Adrenal gland (tissue), 12 donors: Measurements from ENCODE around the gene TRAF4. TPM values are rescaled to one million over a fixed set of nuclear protein-coding genes. Genes with fewer than 3 reads are reported as not detected.

Source experiments
- DNase-seq, 7 donors: peaks; one replicate each; pipeline ENCODE4 v3.0.0-alpha.2; 2019 to 2020
- H3K27ac ChIP-seq, 5 donors: fragments of 200-600 bp; sonication (generic) in 4 of 5; 1 replicate in 3 of 5; 2 replicates in 2 of 5; pipeline versions ENCODE4 v1.5.1 to v1.8.0; 2016 to 2020; ENCODE audit warnings: mild to moderate bottlenecking in 1 of 5
- H3K27me3 ChIP-seq: fragments of 200-600 bp; 2 replicates; pipeline ENCODE4 v1.8.0; 2021
- H3K36me3 ChIP-seq, 2 donors: fragments of 200-600 bp; replicated peaks in 1 of 2; 1 replicate in 1 of 2; 2 replicates in 1 of 2; pipeline versions ENCODE4 v1.5.1 to v1.8.0; 2018 to 2022
- H3K4me1 ChIP-seq, 2 donors: fragments of 200-600 bp; replicated peaks in 1 of 2; 1 replicate in 1 of 2; 2 replicates in 1 of 2; pipeline versions ENCODE4 v1.5.1 to v1.8.0; 2018 to 2021
- H3K4me3 ChIP-seq, 4 donors: fragments of 200-600 bp; sonication (generic) in 3 of 4; one replicate each; pipeline ENCODE4 v1.5.1; 2016 to 2018
- H3K9me3 ChIP-seq, 3 donors: fragments of 200-600 bp; sonication (generic) in 1 of 3; replicated peaks in 1 of 3; 1 replicate in 2 of 3; 2 replicates in 1 of 3; pipeline versions ENCODE4 v1.5.1 to v1.8.0; 2016 to 2021
- POLR2A ChIP-seq, 2 donors: fragments of 450-650 bp; IDR thresholded peaks; one replicate each; pipeline ENCODE4 v1.6.1; 2017; ENCODE audit warnings: antibody characterized with exemption in 2 of 2, mild to moderate bottlenecking in 2 of 2, moderate library complexity in 1 of 2
- WGBS, 4 donors: extraction: QIAGEN DNeasy Blood & Tissue Kit in 2 of 4; methylation state at CpG; one replicate each; pipeline versions ENCODE4 v1.1.5 to v1.1.7; 2013 to 2017; 5-methylcytosine and 5-hydroxymethylcytosine counted together
- intact Hi-C, 2 donors: fragments of 100-400 bp; cut with DNase I; formaldehyde crosslinking; loops; one replicate each; pipeline versions ENCODE4 v1.14.1 to v1.15.0; 2022 to 2023
- polyA plus RNA-seq, 3 donors: library from polyadenylated mRNA; stranded (reverse); fragments of 200-250 nt in 2 of 3; fragments of 350-450 nt in 1 of 3; fragmentation: Illumina TruSeq in 1 of 3; extraction: RNeasy Lipid Tissue Mini Kit (QIAGEN cat#74804) in 1 of 3; gene quantifications; one replicate each; pipeline ENCODE4 v1.2.3, GENCODE V29; 2013 to 2014
- total RNA-seq, 9 donors: library from RNA; depleted of rRNA in 4 of 9; stranded (reverse); fragments of >200 nt in 4 of 9; fragments of 120-200 nt in 1 of 9; fragmentation: NEBNext Ultra II Directional in 1 of 9; extraction: Animal tissue kit (Norgen Biotek cat#: 25700) in 1 of 9; gene quantifications; one replicate each; pipeline versions ENCODE4 v1.1.0 to v1.2.4, GENCODE V29; 2013 to 2023
- TF ChIP-seq, protein P1 (sequence below), 6 experiments: fragments of 450-650 bp in 4 of 6; fragments of 200-600 bp in 2 of 6; sonication (generic) in 1 of 6; IDR thresholded peaks; 1 replicate in 5 of 6; 2 replicates in 1 of 6; pipeline versions ENCODE4 v1.5.1 to v1.8.0; 2016 to 2021; ENCODE audit warnings: antibody characterized with exemption in 6 of 6, mild to moderate bottlenecking in 2 of 6, moderate library complexity in 1 of 6
- donor health status: healthy with polysubstance abuse.
- donor health status: Bipolar disorder and iron deficiency.
- donor health status: DM: yes; HTN: yes; CAD: no.
- donor health status: DM: no; HTN: no; CAD: no.
- donor health status: DM: no; HTN: no; CAD: no.
- donor health status: DM: yes; HTN: yes; CAD: no.

TRAF4 gene
- total and polyA plus RNA-seq, 12 donors, result 8.2 to 50.5 (median 22.1) TPM

- peak in 6 of 7 donors; percentile 48 to 82 (median 68) for DNase-seq
These were observed 18.1 kb upstream of the TRAF4 start for GRCh38 chr17:28725660-28726225.

GRCh38 chr17:28726226-28726626, 17.6 kb upstream of the TRAF4 start, which contains the start of gene TLCD1:
Gene TLCD1 (minus strand): TSS chr17:28726233. CDS start chr17:28726097, 136 bp downstream.
- DNase-seq, result peak in 4 of 7 donors; percentile 60 to 81 (median 72)
- Histone ChIP-seq H3K27ac (peak within 1 kb of the TSS; percentile 51 to 92 (median 75)), H3K4me3 (peak within 1 kb of the TSS; percentile 27 to 71 (median 43)), H3K27me3 (no peaks in the 10 kb centered on the region), H3K9me3 (no peaks in the 10 kb centered on the region), H3K36me3 (peaks cover 0 to 35% of the 10 kb centered on the region in 2 donors), H3K4me1 (peaks cover 16 to 47% of the 10 kb centered on the region in 2 donors)
- WGBS, 4 donors, result 0% methylated on average over 1 to 49 of the region's 49 CpGs; no CpG with 5 or more reads in 1 of the 4 donors
- intact Hi-C loops, result no loop called here
- TF ChIP-seq, protein P1, sequence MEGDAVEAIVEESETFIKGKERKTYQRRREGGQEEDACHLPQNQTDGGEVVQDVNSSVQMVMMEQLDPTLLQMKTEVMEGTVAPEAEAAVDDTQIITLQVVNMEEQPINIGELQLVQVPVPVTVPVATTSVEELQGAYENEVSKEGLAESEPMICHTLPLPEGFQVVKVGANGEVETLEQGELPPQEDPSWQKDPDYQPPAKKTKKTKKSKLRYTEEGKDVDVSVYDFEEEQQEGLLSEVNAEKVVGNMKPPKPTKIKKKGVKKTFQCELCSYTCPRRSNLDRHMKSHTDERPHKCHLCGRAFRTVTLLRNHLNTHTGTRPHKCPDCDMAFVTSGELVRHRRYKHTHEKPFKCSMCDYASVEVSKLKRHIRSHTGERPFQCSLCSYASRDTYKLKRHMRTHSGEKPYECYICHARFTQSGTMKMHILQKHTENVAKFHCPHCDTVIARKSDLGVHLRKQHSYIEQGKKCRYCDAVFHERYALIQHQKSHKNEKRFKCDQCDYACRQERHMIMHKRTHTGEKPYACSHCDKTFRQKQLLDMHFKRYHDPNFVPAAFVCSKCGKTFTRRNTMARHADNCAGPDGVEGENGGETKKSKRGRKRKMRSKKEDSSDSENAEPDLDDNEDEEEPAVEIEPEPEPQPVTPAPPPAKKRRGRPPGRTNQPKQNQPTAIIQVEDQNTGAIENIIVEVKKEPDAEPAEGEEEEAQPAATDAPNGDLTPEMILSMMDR (IDR thresholded peaks at IDR 0.05), result no peak
- TF ChIP-seq POLR2A (IDR thresholded peaks at IDR 0.05), result no peak

More at GRCh38 chr17:28725660-28726225, 18.1 kb upstream of the TRAF4 start:
- 0 to 2% (median 1%) methylated on average over 3 to 45 of the region's 45 CpGs; no CpG with 5 or more reads in 1 of the 4 donors for WGBS, 4 donors
- Histone ChIP-seq H3K27me3 (no peaks in the 10 kb centered on the region), H3K36me3 (peaks cover 0 to 40% of the 10 kb centered on the region in 2 donors), H3K9me3 (no peaks in the 10 kb centered on the region), H3K27ac (peak overlapping the region; percentile 34 to 92 (median 51)), H3K4me3 (peak overlapping the region in 2 of 4 donors; percentile 10 to 71), H3K4me1 (peaks cover 21 to 51% of the 10 kb centered on the region in 2 donors)
- intact Hi-C loops, result no loop called here
- TF ChIP-seq POLR2A (IDR thresholded peaks at IDR 0.05), result peak in 1 of 2 donors; percentile 41
- TF ChIP-seq, protein P1 (IDR thresholded peaks at IDR 0.05), result no peak

GRCh38 chr17:28726627-28727491, 17.0 kb upstream of the TRAF4 start:
- Histone ChIP-seq H3K36me3 (peaks cover 0 to 28% of the 10 kb centered on the region in 2 donors), H3K27me3 (no peaks in the 10 kb centered on the region), H3K4me1 (peaks cover 15 to 40% of the 10 kb centered on the region in 2 donors), H3K27ac (peak overlapping the region; percentile 51 to 92 (median 75)), H3K4me3 (peak overlapping the region; percentile 27 to 71 (median 43)), H3K9me3 (no peaks in the 10 kb centered on the region)
- intact Hi-C loops, result no loop called here
- TF ChIP-seq, protein P1 (IDR thresholded peaks at IDR 0.05), result peak; percentile 99 to 100 (median 99)
- TF ChIP-seq POLR2A (IDR thresholded peaks at IDR 0.05), result peak in 1 of 2 donors; percentile 45
- peak; percentile 92 to 97 (median 94) for DNase-seq
- WGBS, 4 donors, result 0 to 1% (median 0%) methylated on average over 17 to 57 of the region's 57 CpGs
